Activated naive CD8-positive, alpha-beta T cell treated with anti-CD3 and anti-CD28 coated beads, Interleukin-2, amount 10 ng/mL, durations not matched to agents 7 days and 5 days (primary cell): Measurements from ENCODE around the gene MAML1. TPM values are rescaled to one million over a fixed set of nuclear protein-coding genes. Genes with fewer than 3 reads are reported as not detected.
"Not testable (repeated sequence)": the region's sequence is repeated elsewhere in the genome, so short reads cannot be mapped to it uniquely, and the experiment has no call there.

ENCODE experiments used
- ATAC-seq: fragments of 150-1000 bp; cut with Tn5 transposase; one replicate; pipeline ENCODE4 v1.10.0; 2021; ENCODE audit warnings: low read depth, moderate library complexity
- POLR2A ChIA-PET: fragments of 350-600 bp; sonication (Branson Sonifier 250); formaldehyde crosslinking; loops from one replicate; lab custom pipeline; 2021; ENCODE audit warnings: antibody characterized with exemption; lab: Charles Lee
- DNase-seq: peaks from one replicate; pipeline ENCODE4 v3.0.0; 2021
- H3K27ac Mint-ChIP-seq: one replicate; pipeline ENCODE4 v1.8.0; 2022; ENCODE audit warnings: mild to moderate bottlenecking, mixed read lengths
- H3K27me3 Mint-ChIP-seq: one replicate; pipeline ENCODE4 v1.8.0; 2022; ENCODE audit warnings: mild to moderate bottlenecking, moderate library complexity, mixed read lengths
- H3K36me3 Mint-ChIP-seq: one replicate; pipeline ENCODE4 v1.8.0; 2021; ENCODE audit warnings: mild to moderate bottlenecking, mixed read lengths
- H3K4me1 Mint-ChIP-seq: one replicate; pipeline ENCODE4 v1.8.0; 2021; ENCODE audit warnings: mixed read lengths
- H3K4me3 Mint-ChIP-seq: one replicate; pipeline ENCODE4 v1.8.0; 2022; ENCODE audit warnings: mild to moderate bottlenecking, moderate library complexity, mixed read lengths
- H3K9me3 Mint-ChIP-seq: one replicate; pipeline ENCODE4 v1.8.0; 2021; ENCODE audit warnings: mixed read lengths
- total RNA-seq, 2 experiments: library from RNA; stranded (reverse); gene quantifications; one replicate each; pipeline ENCODE4 v1.2.3, GENCODE V29; 2021

MAML1 gene
- total RNA-seq, 2 experiments from 2014 or later: 38.5 TPM

GRCh38 chr5:179777909-179778308 lies 45.3 kb downstream of the MAML1 start:
- POLR2A ChIA-PET: interaction anchor here (1.0 kb wide), 1 partner anchor 19 kb away, joined by 3 read pairs; no protein-coding TSS in a partner anchor
- H3K9me3 Mint-ChIP-seq: no peaks in the 10 kb centered on the region
- DNase-seq (no peak), ATAC-seq (no peak)
- H3K4me3 Mint-ChIP-seq: no peak overlapping the region
- H3K27ac Mint-ChIP-seq: no peak overlapping the region
- H3K4me1 Mint-ChIP-seq: no peaks in the 10 kb centered on the region
- H3K27me3 Mint-ChIP-seq: no peaks in the 10 kb centered on the region
- peaks cover 3% of the 10 kb centered on the region for H3K36me3 Mint-ChIP-seq

DNA sequence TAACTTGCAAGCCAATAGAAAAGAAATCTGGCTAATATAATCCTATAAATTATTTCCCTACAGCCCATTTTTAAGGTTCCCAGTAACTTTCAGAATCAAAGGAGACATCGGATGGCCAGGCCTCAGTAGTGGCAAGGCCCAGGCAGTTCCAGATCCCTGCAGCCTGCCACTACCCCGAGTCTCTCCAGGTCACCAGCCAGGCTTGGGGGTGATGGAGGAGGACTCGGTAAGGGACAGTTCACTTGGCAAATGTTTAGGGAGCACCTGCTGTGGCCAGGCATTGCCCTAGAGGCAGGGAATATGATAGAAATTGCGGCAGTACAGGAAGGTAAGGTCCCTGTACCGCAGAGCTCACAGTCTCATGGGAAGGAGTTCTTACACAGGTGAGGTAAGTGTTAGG lies 46.0 kb downstream of the MAML1 start:
- H3K4me3 Mint-ChIP-seq: no peak overlapping the region
- POLR2A ChIA-PET: interaction anchor here (0.6 kb wide), 1 partner anchor 17 kb away, joined by 3 read pairs; no protein-coding TSS in a partner anchor
- no peak for ATAC-seq
- H3K27ac Mint-ChIP-seq: peak overlapping the region; percentile 60
- H3K4me1 Mint-ChIP-seq: no peaks in the 10 kb centered on the region
- no peaks in the 10 kb centered on the region for H3K9me3 Mint-ChIP-seq
- DNase-seq: no peak
- peaks cover 3% of the 10 kb centered on the region for H3K36me3 Mint-ChIP-seq
- no peaks in the 10 kb centered on the region for H3K27me3 Mint-ChIP-seq

- H3K27me3 Mint-ChIP-seq: no peaks in the 10 kb centered on the region
- POLR2A ChIA-PET: interaction anchor here (0.9 kb wide), 1 partner anchor 17 kb away, joined by 3 read pairs; no protein-coding TSS in a partner anchor
- H3K4me3 Mint-ChIP-seq: no peak overlapping the region
- H3K36me3 Mint-ChIP-seq: peaks cover 3% of the 10 kb centered on the region
- no peaks in the 10 kb centered on the region for H3K4me1 Mint-ChIP-seq
- no peaks in the 10 kb centered on the region for H3K9me3 Mint-ChIP-seq
- no peak for DNase-seq
- no peak overlapping the region for H3K27ac Mint-ChIP-seq
- no peak for ATAC-seq
These were observed 47.2 kb downstream of the MAML1 start for GRCh38 chr5:179779826-179780225.

DNA sequence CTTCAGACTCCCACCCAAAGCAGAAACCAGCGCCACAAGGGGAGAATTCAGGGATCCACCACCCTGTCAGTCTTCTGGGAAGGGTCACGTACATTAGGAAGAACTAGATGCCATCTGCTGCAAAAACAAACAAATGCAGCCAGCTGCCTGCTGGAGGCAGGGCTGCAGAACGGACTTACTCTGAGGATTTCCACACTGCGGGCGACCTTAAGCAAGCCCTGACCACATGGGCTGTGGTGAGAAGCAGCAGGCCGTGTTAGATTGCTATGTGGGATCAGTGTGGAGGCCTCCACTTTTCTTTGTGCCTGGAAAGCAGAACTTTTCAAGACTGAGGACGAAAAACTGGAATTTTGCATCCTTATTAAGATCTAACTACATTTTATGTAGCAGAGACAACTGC lies 47.7 kb downstream of the MAML1 start:
- POLR2A ChIA-PET: interaction anchor here (0.9 kb wide), 1 partner anchor 18 kb away, joined by 3 read pairs; no protein-coding TSS in a partner anchor
- peaks cover 3% of the 10 kb centered on the region for H3K36me3 Mint-ChIP-seq
- ATAC-seq: no peak
- no peaks in the 10 kb centered on the region for H3K27me3 Mint-ChIP-seq
- no peak for DNase-seq
- H3K27ac Mint-ChIP-seq: peak overlapping the region; percentile 25
- H3K4me1 Mint-ChIP-seq: no peaks in the 10 kb centered on the region
- no peak overlapping the region for H3K4me3 Mint-ChIP-seq
- H3K9me3 Mint-ChIP-seq: no peaks in the 10 kb centered on the region

DNA sequence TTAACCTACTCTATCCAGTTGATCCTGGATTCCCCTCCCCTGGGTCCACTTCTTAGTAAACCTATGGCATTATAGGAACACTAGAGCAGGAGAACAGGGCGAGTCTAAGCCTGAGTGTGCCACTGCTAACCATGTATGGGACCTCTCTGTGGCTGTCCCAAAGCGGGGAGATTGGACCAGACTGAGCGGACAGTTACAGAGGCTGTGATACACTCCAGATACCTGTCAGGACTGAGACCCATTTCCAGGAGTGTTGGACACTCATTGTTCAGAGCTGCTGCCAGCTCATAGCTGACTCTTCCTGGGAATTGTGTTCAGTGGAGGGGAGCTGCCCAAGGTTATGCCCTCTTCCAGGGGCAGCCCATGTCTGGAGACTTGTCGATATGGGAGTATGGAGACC lies 49.2 kb downstream of the MAML1 start:
- POLR2A ChIA-PET: no interaction called here
- no peaks in the 10 kb centered on the region for H3K36me3 Mint-ChIP-seq
- H3K27me3 Mint-ChIP-seq: no peaks in the 10 kb centered on the region
- H3K9me3 Mint-ChIP-seq: no peaks in the 10 kb centered on the region
- H3K4me1 Mint-ChIP-seq: no peaks in the 10 kb centered on the region
- H3K27ac Mint-ChIP-seq: no peak overlapping the region
- no peak for DNase-seq
- no peak for ATAC-seq
- H3K4me3 Mint-ChIP-seq: no peak overlapping the region

DNA sequence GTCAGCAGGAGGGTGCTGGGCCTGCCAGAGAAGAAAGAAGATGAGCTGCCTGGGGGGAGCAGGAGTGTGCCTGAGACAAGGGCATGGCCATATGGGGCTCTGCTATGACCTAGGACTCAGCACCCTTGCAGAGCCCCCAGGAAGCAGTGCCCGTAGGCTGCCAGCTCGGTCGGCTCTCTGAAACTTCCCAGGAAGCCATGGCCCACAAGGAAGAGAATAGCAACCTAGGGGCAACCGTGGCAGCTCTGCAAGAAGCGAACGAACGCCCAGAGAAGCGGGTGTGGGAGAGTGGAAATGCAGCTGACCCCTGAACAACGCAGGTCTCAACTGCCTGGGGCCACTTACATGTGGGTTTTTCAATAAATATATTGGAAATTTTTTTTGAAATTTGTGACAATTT lies 50.5 kb downstream of the MAML1 start:
- no peaks in the 10 kb centered on the region for H3K27me3 Mint-ChIP-seq
- POLR2A ChIA-PET: no interaction called here
- H3K36me3 Mint-ChIP-seq: no peaks in the 10 kb centered on the region
- H3K4me1 Mint-ChIP-seq: no peaks in the 10 kb centered on the region
- no peak overlapping the region for H3K4me3 Mint-ChIP-seq
- H3K9me3 Mint-ChIP-seq: no peaks in the 10 kb centered on the region
- DNase-seq: no peak
- ATAC-seq: no peak
- H3K27ac Mint-ChIP-seq: no peak overlapping the region

DNA sequence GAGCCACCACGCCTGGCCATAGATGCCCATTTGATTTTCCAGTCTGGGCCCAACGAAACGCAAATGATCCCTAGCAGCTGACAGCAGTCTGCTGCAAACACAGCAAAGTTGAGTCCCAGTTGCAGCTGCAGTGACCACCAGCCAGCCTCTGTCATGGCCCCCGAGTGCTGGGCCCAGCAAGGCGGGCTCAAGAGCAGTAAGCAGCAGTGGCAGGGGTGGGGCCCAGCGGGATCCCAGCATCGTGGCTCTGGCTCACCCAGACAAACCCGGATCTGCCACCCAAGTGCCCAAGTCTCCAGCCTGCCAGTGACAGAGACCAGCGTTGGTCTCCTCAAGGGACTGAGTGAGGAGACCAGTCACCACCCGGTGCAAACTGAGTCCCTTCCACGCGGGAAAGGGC lies 54.2 kb downstream of the MAML1 start:
- no peaks in the 10 kb centered on the region for H3K27me3 Mint-ChIP-seq
- ATAC-seq (no peak), DNase-seq (no peak)
- peaks cover 2% of the 10 kb centered on the region for H3K9me3 Mint-ChIP-seq
- H3K4me3 Mint-ChIP-seq: no peak overlapping the region
- no peak overlapping the region for H3K27ac Mint-ChIP-seq
- H3K4me1 Mint-ChIP-seq: peaks cover 2% of the 10 kb centered on the region
- no peaks in the 10 kb centered on the region for H3K36me3 Mint-ChIP-seq
- POLR2A ChIA-PET: no interaction called here

DNA sequence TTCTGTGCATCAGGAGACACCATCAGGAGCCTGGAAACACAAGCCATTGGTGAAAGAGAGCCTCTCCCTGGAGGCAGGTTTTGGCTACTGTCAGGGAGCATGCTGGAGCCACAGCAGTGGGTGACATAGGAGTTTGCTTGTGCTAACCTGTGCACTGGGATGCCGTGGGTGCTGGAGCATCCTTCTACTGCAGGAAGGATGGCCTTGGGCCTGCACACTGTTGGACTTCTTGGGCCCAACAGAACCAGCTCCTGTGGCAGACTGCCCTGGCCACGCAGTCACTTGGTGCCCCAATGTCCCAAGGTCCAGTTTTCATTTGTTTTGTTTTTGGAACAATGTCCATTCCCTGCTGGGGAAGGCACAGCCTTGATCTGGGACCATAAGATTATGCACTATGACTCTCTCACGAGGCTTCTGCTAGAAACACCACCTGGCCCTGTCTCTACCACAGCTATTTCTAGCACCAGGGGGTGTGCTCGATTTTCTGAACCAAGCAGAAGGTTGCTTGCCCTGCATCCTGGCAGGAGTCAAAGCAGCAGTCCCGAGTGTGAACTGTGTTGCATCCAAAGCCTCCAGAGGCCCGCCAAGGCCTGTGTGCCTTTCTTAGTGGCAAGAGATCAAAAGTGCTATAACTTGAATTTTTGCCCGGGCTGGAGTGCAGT lies 55.7 kb downstream of the MAML1 start:
- peaks cover 2% of the 10 kb centered on the region for H3K9me3 Mint-ChIP-seq
- DNase-seq (no peak), ATAC-seq (no peak)
- H3K27me3 Mint-ChIP-seq: no peaks in the 10 kb centered on the region
- peaks cover 8% of the 10 kb centered on the region for H3K4me1 Mint-ChIP-seq
- H3K27ac Mint-ChIP-seq: no peak overlapping the region
- POLR2A ChIA-PET: no interaction called here
- H3K4me3 Mint-ChIP-seq: no peak overlapping the region
- no peaks in the 10 kb centered on the region for H3K36me3 Mint-ChIP-seq

- H3K4me1 Mint-ChIP-seq: peaks cover 17% of the 10 kb centered on the region
- H3K9me3 Mint-ChIP-seq, H3K36me3 Mint-ChIP-seq, H3K27me3 Mint-ChIP-seq, H3K4me3 Mint-ChIP-seq, DNase-seq, H3K27ac Mint-ChIP-seq, POLR2A ChIA-PET, ATAC-seq: not testable (repeated sequence)
These were observed 56.7 kb downstream of the MAML1 start for GRCh38 chr5:179789278-179789677.

GRCh38 chr5:179791881-179792611 lies 59.4 kb downstream of the MAML1 start:
- Mint-ChIP-seq H3K27ac (no peak overlapping the region), H3K4me3 (no peak overlapping the region), H3K36me3 (peaks cover 3% of the 10 kb centered on the region)

GRCh38 chr5:179792612-179793467 lies 60.2 kb downstream of the MAML1 start:
- peaks cover 23% of the 10 kb centered on the region for H3K4me1 Mint-ChIP-seq
- DNase-seq (no peak), ATAC-seq (no peak)
- no peaks in the 10 kb centered on the region for H3K27me3 Mint-ChIP-seq
- H3K27ac Mint-ChIP-seq: peak overlapping the region; percentile 63
- H3K36me3 Mint-ChIP-seq: peaks cover 4% of the 10 kb centered on the region
- peaks cover 2% of the 10 kb centered on the region for H3K9me3 Mint-ChIP-seq
- POLR2A ChIA-PET: interaction anchor here (0.9 to 3.4 kb wide), 4 partner anchors 13 to 115 kb away, joined by 3 to 13 read pairs (median 3); partner anchors contain the start of gene SQSTM1
- peak overlapping the region; percentile 55 for H3K4me3 Mint-ChIP-seq

More at GRCh38 chr5:179791881-179792611, 59.4 kb downstream of the MAML1 start:
- peak; percentile 36 for DNase-seq
- no peak for ATAC-seq
- POLR2A ChIA-PET: interaction anchor here (0.7 to 1.4 kb wide), 3 partner anchors 29 to 114 kb away, joined by 3 read pairs; partner anchors contain the start of gene SQSTM1
- no peaks in the 10 kb centered on the region for H3K27me3 Mint-ChIP-seq
- H3K4me1 Mint-ChIP-seq: peaks cover 23% of the 10 kb centered on the region
- peaks cover 2% of the 10 kb centered on the region for H3K9me3 Mint-ChIP-seq

DNA sequence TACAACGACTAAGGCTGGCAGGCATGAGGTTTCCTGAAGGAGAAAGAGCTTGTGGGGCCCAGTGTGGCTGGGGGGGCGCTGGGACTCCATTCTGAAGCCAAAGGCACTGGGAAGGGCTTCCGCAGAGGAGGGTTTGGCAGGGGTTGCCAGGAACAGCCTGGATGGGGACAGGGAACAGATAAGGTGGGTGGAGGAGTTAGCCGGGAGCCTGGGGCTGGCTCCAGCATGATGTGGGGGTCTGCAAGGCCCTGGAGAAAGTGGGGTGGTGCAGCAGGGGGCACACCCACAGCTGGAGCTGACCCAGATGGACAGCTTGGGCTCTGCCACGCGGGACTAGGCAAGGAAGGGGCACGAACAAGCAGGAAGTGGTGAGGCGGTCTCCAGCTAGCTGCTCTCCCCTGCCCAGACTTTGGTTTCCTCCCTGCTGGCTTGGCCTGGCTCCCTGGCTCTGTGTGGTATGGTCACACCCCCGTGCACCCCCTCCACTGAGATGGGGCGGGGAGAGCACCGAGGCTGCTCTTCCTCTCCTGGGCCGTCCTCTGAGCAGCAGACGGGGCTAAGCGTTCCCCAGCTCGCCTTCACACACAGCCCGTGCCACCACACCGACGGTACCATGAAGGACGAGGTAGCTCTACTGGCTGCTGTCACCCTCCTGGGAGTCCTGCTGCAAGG lies 61.0 kb downstream of the MAML1 start, which contains the start of gene LTC4S:
LTC4S (plus strand) TSS at position 519 of the 672 bp plus-strand sequence; CDS start at position 614, 95 bp downstream.
- Mint-ChIP-seq H3K4me1 (peaks cover 23% of the 10 kb centered on the region), H3K4me3 (peak within 1 kb of the TSS; percentile 61), H3K9me3 (peaks cover 2% of the 10 kb centered on the region), H3K36me3 (peaks cover 4% of the 10 kb centered on the region), H3K27me3 (no peaks in the 10 kb centered on the region), H3K27ac (peak within 1 kb of the TSS; percentile 63)
- POLR2A ChIA-PET: interaction anchor here (0.9 to 3.4 kb wide), 3 partner anchors 12 to 61 kb away, joined by 3 to 13 read pairs (median 3); partner anchors contain the start of gene MAML1
- DNase-seq: peak; percentile 69
- peak; percentile 68 for ATAC-seq
